SK-N-SH (cell line): ENCODE results near the gene CAPS2.

Experiments
- CTCF ChIP-seq: fragments of 200-600 bp; sonication (generic); IDR thresholded peaks from 2 replicates; pipeline ENCODE4 v1.6.1; 2017; ENCODE audit warnings: antibody characterized with exemption, mild to moderate bottlenecking, moderate library complexity
- EZH2phosphoT487 ChIP-seq: fragments of 200-600 bp; sonication (generic); IDR thresholded peaks from 2 replicates; pipeline ENCODE4 v1.6.1; 2017; ENCODE audit warnings: low read depth, mixed run types, mild to moderate bottlenecking, antibody characterized with exemption, moderate library complexity, borderline replicate concordance
- MAX ChIP-seq: IDR thresholded peaks from 2 replicates; pipeline ENCODE4 v1.4.0; 2012; ENCODE audit warnings: low read depth
- PBX3 ChIP-seq: IDR thresholded peaks from 2 replicates; pipeline ENCODE4; 2012
- POLR2AphosphoS5 ChIP-seq: IDR thresholded peaks from 2 replicates; pipeline ENCODE4 v1.6.1; 2012; ENCODE audit warnings: low read depth, low read length
- RCOR1 ChIP-seq: fragments of 150-350 bp; IDR thresholded peaks from 2 replicates; pipeline ENCODE4 v1.6.1; 2017; ENCODE audit warnings: antibody characterized with exemption, low read length
- TAF1 ChIP-seq: IDR thresholded peaks from 2 replicates; pipeline ENCODE4 v1.6.1; 2012; ENCODE audit warnings: low read depth, mild to moderate bottlenecking, low read length, moderate library complexity, borderline replicate concordance
- TEAD4 ChIP-seq: IDR thresholded peaks from 2 replicates; pipeline ENCODE4 v1.4.0; 2012; ENCODE audit warnings: mild to moderate bottlenecking, borderline replicate concordance; ENCODE audit not compliant: insufficient read depth
- USF1 ChIP-seq: IDR thresholded peaks from 2 replicates; pipeline ENCODE4 v1.4.0; 2012; ENCODE audit warnings: low read depth, borderline replicate concordance

GRCh38 chr12:75259143-75259542 is 71.0 kb downstream of the CAPS2 start:
- TF ChIP-seq RCOR1, result no peak
- no peak for TF ChIP-seq POLR2AphosphoS5
- no peak for TF ChIP-seq CTCF
- TF ChIP-seq EZH2phosphoT487, result no peak
- TF ChIP-seq PBX3, result no peak
- TF ChIP-seq USF1, result no peak
- TF ChIP-seq MAX, result no peak
- no peak for TF ChIP-seq TEAD4
- no peak for TF ChIP-seq TAF1
